Dendritic cell treated with granulocyte-macrophage colony-stimulating factor and Interleukin-4, amounts not matched to agents 40 ng/mL and 50 ng/mL, for 4 days (primary cell): ENCODE measurements around the gene ERGIC1.

Experiments used
- H3K27ac Mint-ChIP-seq: one replicate; pipeline ENCODE4 v1.8.0; 2022; ENCODE audit warnings: mild to moderate bottlenecking, mixed read lengths
- H3K27me3 Mint-ChIP-seq: one replicate; pipeline ENCODE4 v1.8.0; 2022; ENCODE audit warnings: mild to moderate bottlenecking, mixed read lengths
- H3K36me3 Mint-ChIP-seq: one replicate; pipeline ENCODE4 v1.8.0; 2022; ENCODE audit warnings: low read depth, mixed read lengths
- H3K4me1 Mint-ChIP-seq: one replicate; pipeline ENCODE4 v1.8.0; 2022; ENCODE audit warnings: low read depth, mixed read lengths
- H3K4me3 Mint-ChIP-seq: one replicate; pipeline ENCODE4 v1.8.0; 2022; ENCODE audit warnings: mild to moderate bottlenecking, moderate library complexity, mixed read lengths
- H3K9me3 Mint-ChIP-seq: one replicate; pipeline ENCODE4 v1.8.0; 2022; ENCODE audit warnings: mixed read lengths
- intact Hi-C: fragments of 100-400 bp; cut with micrococcal nuclease; formaldehyde crosslinking; loops from one replicate; pipeline ENCODE4 v1.15.0; 2022

Gene ERGIC1

GRCh38 chr5:172852490-172853354 lies 18.7 kb downstream of the ERGIC1 start:
- Mint-ChIP-seq H3K4me3 (no peak overlapping the region), H3K4me1 (peaks cover 52% of the 10 kb centered on the region), H3K27me3 (no peaks in the 10 kb centered on the region), H3K9me3 (no peaks in the 10 kb centered on the region), H3K27ac (peak overlapping the region; percentile 39), H3K36me3 (peaks cover 18% of the 10 kb centered on the region)
- intact Hi-C loops: loop anchor here (5.0 kb wide), 1 partner anchor 45 kb away; no protein-coding TSS in a partner anchor

- intact Hi-C loops: loop anchor here (5.0 kb wide), 1 partner anchor 44 kb away; no protein-coding TSS in a partner anchor
- H3K9me3 Mint-ChIP-seq: no peaks in the 10 kb centered on the region
- H3K4me1 Mint-ChIP-seq: peaks cover 45% of the 10 kb centered on the region
- no peak overlapping the region for H3K27ac Mint-ChIP-seq
- H3K36me3 Mint-ChIP-seq: peaks cover 21% of the 10 kb centered on the region
- no peak overlapping the region for H3K4me3 Mint-ChIP-seq
- no peaks in the 10 kb centered on the region for H3K27me3 Mint-ChIP-seq
Observed at GRCh38 chr5:172853355-172853975, 19.4 kb downstream of the ERGIC1 start.

DNA sequence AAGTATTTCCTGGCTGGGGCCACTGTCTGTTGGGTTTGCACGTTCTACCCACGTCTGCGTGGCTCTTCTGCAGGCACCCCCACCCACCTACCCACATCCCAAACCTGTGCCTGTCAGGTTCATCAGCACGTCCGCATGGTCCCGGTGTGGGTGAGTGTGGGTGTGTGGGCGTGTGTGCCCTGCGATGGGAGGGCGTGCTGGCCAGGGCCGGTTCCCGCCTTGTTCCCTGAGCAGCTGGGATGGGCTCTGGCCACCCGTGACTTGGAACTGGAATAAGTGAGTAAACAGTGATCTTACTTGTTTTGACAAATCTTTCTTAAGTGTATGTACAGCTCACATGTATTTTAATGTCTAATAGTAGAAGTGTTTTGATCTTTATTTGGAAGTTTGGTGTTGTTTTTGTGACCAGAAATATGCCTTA lies 20.4 kb downstream of the ERGIC1 start:
- peaks cover 21% of the 10 kb centered on the region for H3K36me3 Mint-ChIP-seq
- peaks cover 35% of the 10 kb centered on the region for H3K4me1 Mint-ChIP-seq

DNA sequence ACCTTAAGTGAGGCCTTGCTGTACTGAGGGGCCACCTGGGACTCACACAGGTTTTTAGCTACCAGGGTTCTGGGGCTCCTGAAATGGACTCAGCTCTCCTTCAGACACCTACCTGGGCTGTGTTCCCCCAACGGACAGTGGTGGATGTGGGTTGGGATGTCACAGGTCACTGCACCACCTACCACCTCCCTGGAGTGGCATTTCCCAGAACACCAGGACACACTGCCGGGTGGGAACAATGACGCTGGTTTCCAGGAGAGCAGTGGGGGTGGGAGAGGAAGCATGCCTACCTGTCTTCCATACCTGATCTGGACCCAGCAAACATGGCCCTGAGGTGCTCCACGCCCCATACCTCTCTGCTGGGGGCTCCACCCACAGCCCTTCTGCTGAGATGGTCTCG lies 20.9 kb downstream of the ERGIC1 start:
- intact Hi-C loops: loop anchor here (5.0 kb wide), 1 partner anchor 42 kb away; no protein-coding TSS in a partner anchor
- peak overlapping the region; percentile 28 for H3K27ac Mint-ChIP-seq
- H3K4me3 Mint-ChIP-seq: no peak overlapping the region
- H3K4me1 Mint-ChIP-seq: peaks cover 30% of the 10 kb centered on the region
- peaks cover 21% of the 10 kb centered on the region for H3K36me3 Mint-ChIP-seq
- no peaks in the 10 kb centered on the region for H3K9me3 Mint-ChIP-seq
- no peaks in the 10 kb centered on the region for H3K27me3 Mint-ChIP-seq

More for the DNA sequence above, 20.4 kb downstream of the ERGIC1 start:
- Mint-ChIP-seq H3K27ac (peak overlapping the region; percentile 28), H3K4me3 (no peak overlapping the region), H3K9me3 (no peaks in the 10 kb centered on the region), H3K27me3 (no peaks in the 10 kb centered on the region)
- intact Hi-C loops: loop anchor here (5.0 kb wide), 1 partner anchor 43 kb away; no protein-coding TSS in a partner anchor

GRCh38 chr5:172855597-172856292 lies 21.7 kb downstream of the ERGIC1 start:
- Mint-ChIP-seq H3K27me3 (no peaks in the 10 kb centered on the region), H3K9me3 (no peaks in the 10 kb centered on the region), H3K4me3 (no peak overlapping the region), H3K4me1 (peaks cover 31% of the 10 kb centered on the region), H3K36me3 (peaks cover 21% of the 10 kb centered on the region), H3K27ac (no peak overlapping the region)
- intact Hi-C loops: no loop called here

- peaks cover 35% of the 10 kb centered on the region for H3K4me1 Mint-ChIP-seq
- no peaks in the 10 kb centered on the region for H3K9me3 Mint-ChIP-seq
- H3K27ac Mint-ChIP-seq: no peak overlapping the region
- H3K36me3 Mint-ChIP-seq: peaks cover 21% of the 10 kb centered on the region
- intact Hi-C loops: no loop called here
- no peaks in the 10 kb centered on the region for H3K27me3 Mint-ChIP-seq
- no peak overlapping the region for H3K4me3 Mint-ChIP-seq
Observed at GRCh38 chr5:172856336-172856735, 22.3 kb downstream of the ERGIC1 start.

GRCh38 chr5:172857982-172858381 lies 23.9 kb downstream of the ERGIC1 start:
- no peak overlapping the region for H3K27ac Mint-ChIP-seq
- H3K36me3 Mint-ChIP-seq: peaks cover 21% of the 10 kb centered on the region
- intact Hi-C loops: no loop called here
- H3K27me3 Mint-ChIP-seq: no peaks in the 10 kb centered on the region
- no peak overlapping the region for H3K4me3 Mint-ChIP-seq
- peaks cover 34% of the 10 kb centered on the region for H3K4me1 Mint-ChIP-seq
- no peaks in the 10 kb centered on the region for H3K9me3 Mint-ChIP-seq

GRCh38 chr5:172858511-172858989 lies 24.5 kb downstream of the ERGIC1 start:
- no peaks in the 10 kb centered on the region for H3K27me3 Mint-ChIP-seq
- H3K4me3 Mint-ChIP-seq: no peak overlapping the region
- no peaks in the 10 kb centered on the region for H3K9me3 Mint-ChIP-seq
- no peak overlapping the region for H3K27ac Mint-ChIP-seq
- H3K36me3 Mint-ChIP-seq: peaks cover 21% of the 10 kb centered on the region
- H3K4me1 Mint-ChIP-seq: peaks cover 30% of the 10 kb centered on the region
- intact Hi-C loops: no loop called here

DNA sequence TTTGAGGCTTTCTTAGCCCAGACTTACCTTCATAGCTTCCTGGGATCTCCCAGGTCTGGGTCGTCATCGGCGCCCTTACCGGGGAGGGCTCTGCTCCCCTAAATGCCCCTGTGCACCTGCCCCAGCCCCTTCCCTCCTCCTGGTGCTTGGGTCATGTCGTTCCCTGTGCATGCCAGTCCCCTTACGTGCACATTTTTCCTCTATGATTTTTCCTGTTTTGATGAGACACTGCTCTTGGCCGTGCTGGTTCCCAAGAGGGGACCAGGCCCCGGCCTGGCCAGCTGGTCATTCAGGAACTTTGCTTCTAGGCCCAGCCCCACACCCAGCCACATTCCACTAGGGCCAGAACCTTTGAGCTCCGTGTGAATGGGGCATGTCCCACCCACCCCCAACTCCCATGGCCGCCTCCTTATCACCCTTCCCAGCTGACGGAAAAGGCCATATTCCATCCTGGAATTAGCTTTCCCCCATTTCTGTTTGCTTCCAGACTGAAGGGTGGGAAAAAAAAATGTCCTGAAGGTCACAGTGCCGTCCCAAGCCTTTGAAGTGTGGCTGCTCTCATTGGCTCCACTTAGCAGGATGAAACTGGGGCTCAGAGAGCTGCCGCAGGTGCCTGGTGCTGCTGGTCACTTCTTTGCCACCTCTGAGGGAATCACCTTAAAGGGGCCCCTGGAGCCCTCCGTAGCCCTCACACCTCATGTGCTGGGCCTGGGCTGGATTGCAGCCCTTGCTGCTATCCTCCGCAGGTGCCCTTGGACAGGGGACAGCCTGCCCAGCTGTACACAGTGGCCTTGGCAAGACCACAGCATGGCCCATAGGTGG lies 25.1 kb downstream of the ERGIC1 start:
- H3K27ac Mint-ChIP-seq: no peak overlapping the region
- peaks cover 21% of the 10 kb centered on the region for H3K36me3 Mint-ChIP-seq
- H3K4me1 Mint-ChIP-seq: peaks cover 29% of the 10 kb centered on the region

DNA sequence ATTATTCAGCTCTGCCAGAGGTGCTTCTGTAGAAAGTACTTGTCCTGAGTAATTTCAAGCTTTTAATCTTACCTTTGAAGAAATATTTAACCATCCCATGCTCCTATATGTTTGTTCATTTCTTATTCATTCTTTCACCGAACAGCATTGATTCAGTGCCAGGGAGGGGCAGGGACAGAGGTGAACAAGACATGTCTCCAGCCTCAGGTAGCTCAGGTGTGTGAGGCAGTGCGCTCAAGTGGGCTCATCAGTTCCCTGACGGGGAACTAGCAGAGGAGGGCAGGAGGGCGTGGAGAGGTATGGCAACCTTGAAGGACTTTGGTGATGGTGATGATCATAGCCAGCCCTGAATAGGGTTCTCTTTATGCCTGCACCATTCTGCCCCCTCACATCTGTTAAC lies 25.9 kb downstream of the ERGIC1 start:
- peaks cover 21% of the 10 kb centered on the region for H3K36me3 Mint-ChIP-seq
- H3K4me3 Mint-ChIP-seq: no peak overlapping the region
- no peak overlapping the region for H3K27ac Mint-ChIP-seq
- intact Hi-C loops: no loop called here
- no peaks in the 10 kb centered on the region for H3K27me3 Mint-ChIP-seq
- H3K4me1 Mint-ChIP-seq: peaks cover 23% of the 10 kb centered on the region
- no peaks in the 10 kb centered on the region for H3K9me3 Mint-ChIP-seq

More for the DNA sequence above, 25.1 kb downstream of the ERGIC1 start:
- Mint-ChIP-seq H3K27me3 (no peaks in the 10 kb centered on the region), H3K4me3 (no peak overlapping the region), H3K9me3 (no peaks in the 10 kb centered on the region)
- intact Hi-C loops: no loop called here

DNA sequence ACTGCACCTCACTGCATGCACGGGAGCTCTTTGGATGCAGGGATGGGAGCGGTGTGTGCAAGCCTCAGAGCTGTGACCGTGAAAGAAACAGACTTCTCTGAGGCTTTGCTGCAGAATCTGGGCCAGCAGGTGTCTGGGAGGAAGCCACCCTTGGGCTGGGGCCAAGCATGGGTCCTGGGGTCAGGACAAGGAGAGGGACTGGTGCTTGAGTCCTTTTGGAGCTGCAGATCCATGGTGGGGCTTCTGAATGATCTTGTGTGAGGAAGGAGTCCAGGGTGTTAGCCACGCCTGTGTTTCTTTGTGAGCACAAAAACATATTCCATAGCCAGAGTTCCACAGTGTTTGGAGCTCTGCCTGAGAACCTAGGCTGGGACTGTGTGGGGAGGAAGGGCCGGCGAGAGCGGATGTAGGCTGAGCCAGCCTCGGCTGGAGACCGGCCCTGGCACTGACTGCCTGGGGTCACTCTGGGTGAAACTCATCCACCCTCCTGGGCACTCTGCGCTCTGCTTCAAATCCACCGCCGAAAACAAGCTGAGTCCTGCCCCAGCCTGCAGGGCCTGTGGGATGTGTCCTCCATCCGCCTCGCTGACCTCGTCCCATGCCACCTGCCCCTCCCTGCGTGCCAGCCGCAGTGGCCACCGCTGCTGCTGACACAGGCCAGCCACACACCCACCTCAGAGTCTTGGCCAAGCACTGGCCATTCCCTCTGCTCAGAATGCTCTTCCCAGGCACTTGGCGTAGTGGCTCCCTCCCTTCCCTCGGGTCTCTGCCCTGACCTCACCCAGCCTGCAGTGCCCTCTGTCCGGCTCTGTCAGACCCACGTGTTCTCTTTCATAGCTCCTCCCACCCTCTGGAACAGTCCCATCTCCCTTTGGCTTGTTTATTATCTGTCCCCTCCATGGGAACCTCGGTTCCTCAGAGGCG lies 26.7 kb downstream of the ERGIC1 start:
- no peaks in the 10 kb centered on the region for H3K9me3 Mint-ChIP-seq
- H3K36me3 Mint-ChIP-seq: peaks cover 14% of the 10 kb centered on the region
- H3K4me1 Mint-ChIP-seq: peaks cover 23% of the 10 kb centered on the region
- intact Hi-C loops: no loop called here
- H3K27me3 Mint-ChIP-seq: no peaks in the 10 kb centered on the region
- no peak overlapping the region for H3K4me3 Mint-ChIP-seq
- no peak overlapping the region for H3K27ac Mint-ChIP-seq

GRCh38 chr5:172861461-172861860 lies 27.4 kb downstream of the ERGIC1 start:
- peaks cover 7% of the 10 kb centered on the region for H3K36me3 Mint-ChIP-seq
- intact Hi-C loops: no loop called here

More at GRCh38 chr5:172861461-172861860, 27.4 kb downstream of the ERGIC1 start:
- Mint-ChIP-seq H3K4me1 (peaks cover 23% of the 10 kb centered on the region), H3K4me3 (no peak overlapping the region), H3K27me3 (no peaks in the 10 kb centered on the region), H3K27ac (no peak overlapping the region), H3K9me3 (no peaks in the 10 kb centered on the region)
